ENCODE results near the gene CRIP3. TPM values are rescaled to one million over a fixed set of nuclear protein-coding genes. Genes with fewer than 3 reads are reported as not detected.

The CRIP3 gene
- total and polyA plus RNA-seq, 2 of the 13 experiments (the other 11 are each of a cell fraction or from before 2014, with no cell fraction given), result 6.3 to 9.3 TPM

- TF ChIP-seq ZNF367 (CRISPR knock-in tag; IDR thresholded peaks at IDR 0.05; ENCODE audit: borderline replicate concordance), result no peak
- no peak for TF ChIP-seq ZNF704 (CRISPR knock-in tag; IDR thresholded peaks at IDR 0.05; ENCODE audit: borderline replicate concordance)
- TF ChIP-seq SRSF1 (optimal IDR thresholded peaks at IDR 0.05; ENCODE audit: low read depth, low read length), result no peak
- no peak for TF ChIP-seq ZNF44 (CRISPR knock-in tag; IDR thresholded peaks at IDR 0.05)
- no peak; the same call in 1 of the 2 replicates for TF ChIP-seq SSRP1 (CRISPR knock-in tag; IDR thresholded peaks at IDR 0.05)
- TF ChIP-seq ADNP (CRISPR knock-in tag; IDR thresholded peaks at IDR 0.05), result no peak
- TF ChIP-seq THAP11 (CRISPR knock-in tag; IDR thresholded peaks at IDR 0.05), result no peak
- TF ChIP-seq ZNF713 (CRISPR knock-in tag; IDR thresholded peaks at IDR 0.05), result no peak
- TF ChIP-seq GRHL1 (CRISPR knock-in tag; conservative IDR thresholded peaks at IDR 0.05), result no peak
- TF ChIP-seq ARHGAP35 (CRISPR knock-in tag; IDR thresholded peaks at IDR 0.05; ENCODE audit: borderline replicate concordance), result no peak
- TF ChIP-seq TEAD2 (CRISPR knock-in tag; IDR thresholded peaks at IDR 0.05), result no peak
- TF ChIP-seq RBAK (CRISPR knock-in tag; IDR thresholded peaks at IDR 0.05), result no peak
- peak; percentile 26; the same call in 1 of the 2 replicates for TF ChIP-seq POLR2G (IDR thresholded peaks at IDR 0.05; ENCODE audit: low read depth, low read length)
- TF ChIP-seq HMGXB3 (CRISPR knock-in tag; IDR thresholded peaks at IDR 0.05; ENCODE audit: borderline replicate concordance), result 0 out of 2 replicates have a peak, but pooled peaks have one; percentile 31
- no peak for TF ChIP-seq KDM3A (CRISPR knock-in tag; IDR thresholded peaks at IDR 0.05; ENCODE audit: low read depth)
- TF ChIP-seq USF2 (IDR thresholded peaks at IDR 0.05; ENCODE audit: low read depth, low read length), result no peak
- no peak for TF ChIP-seq USF2 (CRISPR knock-in tag; IDR thresholded peaks at IDR 0.05; ENCODE audit: borderline replicate concordance)
- TF ChIP-seq SMYD3 (CRISPR knock-in tag; IDR thresholded peaks at IDR 0.05), result no peak
- no peak for TF ChIP-seq XBP1 (CRISPR knock-in tag; IDR thresholded peaks at IDR 0.05)
- no peak for TF ChIP-seq RFX1 (IDR thresholded peaks at IDR 0.05)
- no peak for TF ChIP-seq ZNF121 (CRISPR knock-in tag; IDR thresholded peaks at IDR 0.05)
- TF ChIP-seq ZNF678 (CRISPR knock-in tag; IDR thresholded peaks at IDR 0.05), result no peak
These were observed 34.3 kb downstream of the CRIP3 start (continued) for GRCh38 chr6:43274127-43274915.
